Activated CD8-positive, alpha-beta memory T cell treated with anti-CD3 and anti-CD28 coated beads, Interleukin-2, amount 50 U/mL, for 1 hour (primary cell): ENCODE data around the gene OR4C6.

Source experiments
- DNase-seq: peaks from one replicate; pipeline ENCODE4 v3.0.0-alpha.2; 2020; ENCODE audit errors: extremely low read depth

OR4C6 gene

DNA sequence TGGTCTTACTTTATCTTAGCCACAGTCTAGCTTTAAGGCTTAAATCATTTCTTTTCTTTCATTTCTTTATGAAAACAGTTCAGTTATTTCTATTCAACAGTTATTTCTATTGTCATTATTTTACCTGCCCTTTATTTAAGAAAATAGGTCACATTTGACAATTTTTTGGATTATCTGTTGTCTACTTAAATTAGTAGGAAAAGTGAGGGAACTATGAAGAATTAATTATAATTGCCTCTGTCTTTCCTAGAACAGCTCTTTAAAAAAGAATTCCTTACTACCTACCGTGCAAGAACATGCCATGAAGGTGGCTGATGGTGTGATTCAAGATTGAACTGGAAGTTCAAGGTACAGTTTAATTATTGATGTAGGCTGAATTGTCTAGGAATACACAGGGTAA is at the start of gene OR4C6:
OR4C6 (plus strand) TSS at position 301 of the 400 bp plus-strand sequence. CDS start 2,966 bp downstream, outside the sequence.
- DNase-seq: no peak

DNA sequence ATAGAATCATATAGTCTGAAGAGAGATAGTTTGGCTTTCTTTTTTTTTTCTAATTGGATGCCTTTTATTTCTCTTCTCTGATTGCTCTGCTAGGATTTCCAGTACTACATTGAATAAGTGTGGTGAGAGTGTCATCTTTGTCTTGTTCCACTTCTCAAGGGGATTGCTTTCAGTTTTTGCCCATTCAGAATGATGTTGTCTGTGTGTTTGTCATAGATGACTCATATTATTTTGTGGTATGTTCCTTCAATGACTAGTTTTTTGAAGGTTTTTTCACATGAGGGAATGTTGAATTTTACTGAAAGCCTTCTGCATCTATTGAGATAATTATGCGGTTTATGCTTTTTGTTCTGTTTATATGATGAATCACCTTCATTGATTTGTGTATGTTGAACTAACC is 37.5 kb upstream of the OR4C6 start:
- no peak for DNase-seq

DNA sequence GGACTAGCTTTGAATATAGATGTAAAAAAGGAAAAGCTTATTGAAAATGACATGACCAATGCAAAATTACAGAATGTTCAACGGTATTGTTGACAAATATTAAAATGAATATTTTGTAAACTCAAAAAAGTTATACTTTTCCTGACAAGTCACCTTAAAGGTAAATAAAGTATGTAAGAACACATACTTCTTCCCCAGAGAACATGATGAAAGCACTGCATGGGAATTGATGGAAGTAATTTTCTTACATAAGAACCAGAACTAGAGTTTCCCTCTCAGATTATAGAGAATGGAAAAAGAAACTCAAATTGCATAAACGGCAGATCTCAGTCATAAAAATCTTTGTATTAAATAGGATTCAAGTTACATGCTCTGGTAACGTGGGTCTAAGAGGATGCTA is 27.2 kb upstream of the OR4C6 start, which contains the start of gene OR4P4:
OR4P4 (plus strand) TSS at position 301 of the 400 bp plus-strand sequence.
- DNase-seq: no peak

DNA sequence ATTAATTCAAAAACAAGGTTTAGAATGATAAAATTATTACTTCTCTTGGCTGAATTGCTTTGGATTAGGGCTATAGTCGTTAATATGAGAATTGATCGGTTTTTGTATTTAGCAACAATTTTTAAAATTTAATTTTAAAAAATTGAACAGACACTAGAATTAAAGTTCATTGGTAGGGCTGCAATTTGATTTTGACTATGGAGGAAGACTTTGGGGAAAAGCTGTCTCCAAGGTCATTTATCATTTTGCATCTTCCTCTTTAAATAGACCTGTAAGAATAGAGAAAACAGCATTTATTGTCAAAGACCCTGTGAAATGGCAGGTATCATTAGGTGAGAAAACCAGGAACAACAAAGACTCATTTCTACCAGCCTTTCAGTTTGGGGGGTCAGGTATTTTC is 14.0 kb upstream of the OR4C6 start, which contains the start of gene OR4S2:
OR4S2 (plus strand) TSS at position 301 of the 400 bp plus-strand sequence. CDS start 2,577 bp downstream, outside the sequence.
- DNase-seq: no peak

DNA sequence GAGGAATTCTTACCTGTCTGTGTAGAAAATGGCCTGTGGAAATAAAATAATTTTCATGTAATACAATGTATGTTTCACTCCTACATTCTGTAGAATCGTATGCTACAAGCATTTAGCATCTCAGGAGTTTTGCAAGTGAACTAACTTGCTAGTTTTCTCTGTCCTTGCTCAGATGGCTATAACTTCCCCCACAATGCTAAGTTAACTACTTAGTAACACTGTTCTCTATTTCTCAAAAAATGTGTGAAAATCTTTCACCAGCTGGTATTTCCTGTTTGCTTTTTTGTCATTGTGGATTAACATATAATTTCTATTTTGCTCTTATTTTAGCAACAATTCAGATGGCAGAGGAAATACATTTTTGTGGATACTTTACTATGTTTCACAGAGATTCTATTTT is 9.4 kb upstream of the OR4C6 start:
- no peak for DNase-seq

DNA sequence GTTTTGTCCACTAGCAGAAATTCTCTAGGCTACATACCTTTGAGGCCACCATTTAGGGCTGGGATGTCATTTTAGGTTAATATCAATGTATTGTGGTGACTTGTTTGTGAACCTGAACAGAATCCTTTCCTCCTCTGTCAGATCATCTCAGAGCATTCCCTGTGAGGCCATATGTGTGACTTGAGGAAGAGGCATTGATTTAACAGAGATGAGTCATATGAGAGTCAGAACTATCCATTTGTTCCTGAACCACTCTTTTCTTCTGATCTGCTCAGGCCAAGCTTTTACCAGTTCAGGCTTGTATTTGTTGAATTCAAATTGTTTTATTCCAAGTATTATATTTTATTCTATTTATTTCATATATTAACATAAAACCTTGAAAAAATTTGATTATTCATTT is 6.9 kb upstream of the OR4C6 start:
- no peak for DNase-seq

DNA sequence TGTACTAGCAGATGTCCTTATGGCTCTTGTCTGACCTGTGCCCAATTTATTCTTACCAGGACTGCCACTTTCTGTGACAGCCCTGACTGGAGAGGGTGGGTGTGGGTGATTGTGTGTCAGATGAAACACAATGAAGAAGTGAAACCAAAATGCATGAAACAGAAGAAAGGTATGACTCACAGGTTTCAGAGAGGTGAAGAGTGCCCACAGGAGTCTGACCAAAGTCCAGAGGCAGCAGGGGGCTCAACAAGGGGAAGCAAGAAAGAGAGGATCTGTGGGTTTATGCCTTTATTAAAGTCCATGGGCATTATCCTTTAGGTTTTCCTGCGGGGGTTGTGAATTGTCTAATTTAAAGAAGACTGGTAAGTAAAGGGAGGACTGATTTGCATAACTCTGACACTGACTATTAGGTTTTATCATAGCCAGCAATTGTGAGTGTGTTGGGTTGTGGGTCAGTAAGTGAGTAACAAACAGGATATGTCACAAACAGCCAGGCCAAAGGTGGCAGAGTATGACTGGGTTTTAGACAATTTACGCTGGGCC is 3.9 kb upstream of the OR4C6 start:
- DNase-seq: no peak

DNA sequence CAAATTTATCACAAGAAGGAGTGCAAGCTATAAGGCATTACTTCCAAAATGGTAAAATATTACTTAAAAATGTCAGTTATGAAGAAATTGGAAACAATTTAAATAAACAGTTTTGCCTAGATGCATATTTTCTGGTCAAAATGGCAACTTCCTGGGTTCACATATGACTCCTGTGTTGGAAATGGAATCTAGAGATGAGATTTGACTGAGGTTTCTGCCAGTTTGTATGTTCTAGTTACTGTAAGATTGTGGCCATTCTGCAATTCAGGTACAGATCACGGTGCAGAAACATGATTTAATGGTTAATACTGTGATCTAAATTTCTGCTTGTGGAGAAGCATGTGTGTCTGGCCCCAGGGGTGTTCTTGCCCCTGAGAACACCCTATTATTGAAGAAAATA is 3.4 kb upstream of the OR4C6 start:
- DNase-seq: no peak

- DNase-seq: no peak
These were observed 7.4 kb downstream of the OR4C6 start for GRCh38 chr11:55669376-55669775.

DNA sequence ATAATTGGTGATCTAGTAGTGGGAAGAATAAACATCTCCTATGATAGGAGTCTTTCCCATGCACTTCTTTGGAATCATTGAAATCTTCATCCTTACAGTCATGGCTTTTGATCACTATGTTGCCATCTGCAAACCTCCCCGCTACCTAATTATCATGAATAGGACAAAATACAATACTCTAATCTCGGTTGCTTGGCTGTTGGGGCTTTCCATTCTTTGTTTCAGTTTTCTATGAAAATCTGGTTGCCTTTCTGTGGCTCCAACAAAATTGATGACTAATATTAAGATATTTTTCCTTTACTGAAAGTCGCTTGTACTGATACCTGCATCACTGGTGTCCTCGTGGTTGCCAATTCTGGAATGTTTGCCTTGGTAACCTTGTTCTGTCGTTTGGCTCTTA is 11.9 kb downstream of the OR4C6 start:
- no peak for DNase-seq

GRCh38 chr11:55697817-55698216 is 35.8 kb downstream of the OR4C6 start:
- DNase-seq: no peak

GRCh38 chr11:55701429-55701828 is 39.4 kb downstream of the OR4C6 start:
- no peak for DNase-seq

GRCh38 chr11:55707029-55707428 is 45.0 kb downstream of the OR4C6 start:
- DNase-seq: no peak

GRCh38 chr11:55714982-55715888 is 53.2 kb downstream of the OR4C6 start:
- DNase-seq: no peak
